A549 treated with dexamethasone at 1 μM for 4 hours (cell line): ENCODE results near the gene HTR1B. TPM values are rescaled to one million over a fixed set of nuclear protein-coding genes. Genes with fewer than 3 reads are reported as not detected.

Source experiments
- total RNA-seq: library from RNA; stranded (reverse); fragments of 200-300 nt; extraction: Qiagen RNA extraction; gene quantifications from 5 replicates; pipeline ENCODE4 v1.2.3, GENCODE V29; 2022

The HTR1B gene, protein sequence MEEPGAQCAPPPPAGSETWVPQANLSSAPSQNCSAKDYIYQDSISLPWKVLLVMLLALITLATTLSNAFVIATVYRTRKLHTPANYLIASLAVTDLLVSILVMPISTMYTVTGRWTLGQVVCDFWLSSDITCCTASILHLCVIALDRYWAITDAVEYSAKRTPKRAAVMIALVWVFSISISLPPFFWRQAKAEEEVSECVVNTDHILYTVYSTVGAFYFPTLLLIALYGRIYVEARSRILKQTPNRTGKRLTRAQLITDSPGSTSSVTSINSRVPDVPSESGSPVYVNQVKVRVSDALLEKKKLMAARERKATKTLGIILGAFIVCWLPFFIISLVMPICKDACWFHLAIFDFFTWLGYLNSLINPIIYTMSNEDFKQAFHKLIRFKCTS
- 0.14 to 0.32 TPM (median 0.14 TPM) in 5 replicates for total RNA-seq

DNA sequence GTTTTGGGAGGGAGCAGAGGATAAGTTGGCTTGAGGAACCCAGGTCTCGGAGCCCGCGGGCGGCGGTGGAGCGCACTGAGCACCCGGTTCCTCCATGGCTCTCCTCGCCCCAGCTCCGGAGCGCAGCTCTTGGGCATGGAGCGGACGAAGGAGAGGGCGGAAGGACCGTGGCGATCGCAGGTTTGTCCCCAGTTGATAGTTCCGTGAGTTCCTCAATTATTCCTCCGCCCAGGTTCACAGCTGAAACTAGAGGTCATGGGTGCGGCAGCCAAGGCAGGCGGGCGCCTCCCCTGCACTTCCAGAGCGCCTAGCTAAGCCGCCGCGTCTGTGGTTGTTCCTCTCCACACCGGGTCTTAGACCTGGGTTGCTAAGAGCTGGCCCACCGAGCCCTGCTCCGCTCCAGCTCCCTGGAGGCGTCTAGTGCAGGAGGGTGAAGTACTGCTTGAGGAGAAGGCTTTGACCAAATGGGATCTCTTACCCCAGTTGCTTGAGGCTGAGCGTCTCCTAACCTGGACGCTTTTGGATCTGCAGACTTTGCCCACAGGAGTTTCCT is at the start of gene HTR1B:
HTR1B (minus strand) TSS at position 184 of the 553 bp plus-strand sequence; CDS start at position 96, 88 bp downstream.

Other genes with a start within 250 kb of the HTR1B start
- not detected in 5 replicates for gene MEI4, start 189.5 kb upstream of the HTR1B start, total RNA-seq